Mucosa of stomach (tissue), 1 donor: ENCODE measurements around the gene ZNF354C.

Experiments
- H3K27me3 ChIP-seq: one replicate; pipeline ENCODE4 v1.7.0; 2013; ENCODE audit warnings: mild to moderate bottlenecking, low read length; ENCODE audit not compliant: control insufficient read depth, insufficient read depth
- H3K36me3 ChIP-seq: one replicate; pipeline ENCODE4 v1.7.0; 2013; ENCODE audit warnings: low read length; ENCODE audit not compliant: control insufficient read depth, insufficient read depth
- H3K4me1 ChIP-seq: one replicate; pipeline ENCODE4 v1.7.0; 2013; ENCODE audit warnings: mild to moderate bottlenecking, low read length; ENCODE audit not compliant: control insufficient read depth, insufficient read depth
- H3K4me3 ChIP-seq: one replicate; pipeline ENCODE4 v1.7.0; 2013; ENCODE audit warnings: low read length
- H3K9ac ChIP-seq: one replicate; pipeline ENCODE4 v1.7.0; 2013; ENCODE audit warnings: mild to moderate bottlenecking, low read length, moderate library complexity
- H3K9me3 ChIP-seq: one replicate; pipeline ENCODE4 v1.7.0; 2013; ENCODE audit warnings: mild to moderate bottlenecking, low read length, moderate library complexity; ENCODE audit not compliant: control insufficient read depth
- donor health status: Pancreatic carcinoma.

ZNF354C gene

GRCh38 chr5:179124853-179125788 lies 64.9 kb downstream of the ZNF354C start:
- no peaks in the 10 kb centered on the region for H3K4me1 ChIP-seq
- no peak overlapping the region for H3K4me3 ChIP-seq
- no peaks in the 10 kb centered on the region for H3K27me3 ChIP-seq
- no peak overlapping the region for H3K9ac ChIP-seq
- no peaks in the 10 kb centered on the region for H3K9me3 ChIP-seq
- H3K36me3 ChIP-seq = no peaks in the 10 kb centered on the region

- Histone ChIP-seq H3K36me3 (no peaks in the 10 kb centered on the region), H3K4me1 (no peaks in the 10 kb centered on the region), H3K9me3 (no peaks in the 10 kb centered on the region), H3K9ac (no peak overlapping the region), H3K4me3 (no peak overlapping the region), H3K27me3 (no peaks in the 10 kb centered on the region)
Measured at GRCh38 chr5:179125789-179126505, 65.8 kb downstream of the ZNF354C start.

- Histone ChIP-seq H3K36me3 (no peaks in the 10 kb centered on the region), H3K9me3 (no peaks in the 10 kb centered on the region), H3K4me3 (no peak overlapping the region), H3K4me1 (no peaks in the 10 kb centered on the region), H3K9ac (no peak overlapping the region), H3K27me3 (no peaks in the 10 kb centered on the region)
Measured at GRCh38 chr5:179126506-179126991, 66.4 kb downstream of the ZNF354C start.

GRCh38 chr5:179127136-179128040 lies 67.2 kb downstream of the ZNF354C start:
- no peak overlapping the region for H3K4me3 ChIP-seq
- no peaks in the 10 kb centered on the region for H3K27me3 ChIP-seq
- no peak overlapping the region for H3K9ac ChIP-seq
- H3K4me1 ChIP-seq = no peaks in the 10 kb centered on the region
- H3K9me3 ChIP-seq = no peaks in the 10 kb centered on the region
- H3K36me3 ChIP-seq = no peaks in the 10 kb centered on the region

GRCh38 chr5:179128041-179128365 lies 67.8 kb downstream of the ZNF354C start:
- H3K36me3 ChIP-seq = no peaks in the 10 kb centered on the region
- H3K27me3 ChIP-seq = no peaks in the 10 kb centered on the region
- H3K9ac ChIP-seq = no peak overlapping the region
- no peaks in the 10 kb centered on the region for H3K4me1 ChIP-seq
- H3K4me3 ChIP-seq = no peak overlapping the region
- no peaks in the 10 kb centered on the region for H3K9me3 ChIP-seq

- no peaks in the 10 kb centered on the region for H3K4me1 ChIP-seq
- H3K27me3 ChIP-seq = no peaks in the 10 kb centered on the region
- no peaks in the 10 kb centered on the region for H3K36me3 ChIP-seq
- no peak overlapping the region for H3K4me3 ChIP-seq
- H3K9ac ChIP-seq = no peak overlapping the region
- H3K9me3 ChIP-seq = no peaks in the 10 kb centered on the region
Measured at GRCh38 chr5:179128976-179129375, 68.8 kb downstream of the ZNF354C start.

- Histone ChIP-seq H3K9ac (no peak overlapping the region), H3K9me3 (no peaks in the 10 kb centered on the region), H3K36me3 (no peaks in the 10 kb centered on the region), H3K4me1 (no peaks in the 10 kb centered on the region), H3K27me3 (no peaks in the 10 kb centered on the region), H3K4me3 (no peak overlapping the region)
Measured at GRCh38 chr5:179129607-179130071, 69.5 kb downstream of the ZNF354C start.

- Histone ChIP-seq H3K9me3 (no peaks in the 10 kb centered on the region), H3K27me3 (no peaks in the 10 kb centered on the region), H3K9ac (no peak overlapping the region), H3K4me1 (no peaks in the 10 kb centered on the region), H3K36me3 (no peaks in the 10 kb centered on the region), H3K4me3 (no peak overlapping the region)
Measured at GRCh38 chr5:179130101-179130681, 70.0 kb downstream of the ZNF354C start.

GRCh38 chr5:179131321-179131835 lies 71.2 kb downstream of the ZNF354C start:
- no peaks in the 10 kb centered on the region for H3K4me1 ChIP-seq
- no peaks in the 10 kb centered on the region for H3K27me3 ChIP-seq
- H3K36me3 ChIP-seq = no peaks in the 10 kb centered on the region
- no peak overlapping the region for H3K4me3 ChIP-seq
- H3K9ac ChIP-seq = no peak overlapping the region
- no peaks in the 10 kb centered on the region for H3K9me3 ChIP-seq

- Histone ChIP-seq H3K36me3 (no peaks in the 10 kb centered on the region), H3K9me3 (no peaks in the 10 kb centered on the region), H3K27me3 (no peaks in the 10 kb centered on the region), H3K9ac (no peak overlapping the region), H3K4me1 (no peaks in the 10 kb centered on the region), H3K4me3 (no peak overlapping the region)
Measured at GRCh38 chr5:179131886-179132585, 71.9 kb downstream of the ZNF354C start.
